ENCODE measurements around the gene PHLDB1.

PHLDB1 gene

DNA sequence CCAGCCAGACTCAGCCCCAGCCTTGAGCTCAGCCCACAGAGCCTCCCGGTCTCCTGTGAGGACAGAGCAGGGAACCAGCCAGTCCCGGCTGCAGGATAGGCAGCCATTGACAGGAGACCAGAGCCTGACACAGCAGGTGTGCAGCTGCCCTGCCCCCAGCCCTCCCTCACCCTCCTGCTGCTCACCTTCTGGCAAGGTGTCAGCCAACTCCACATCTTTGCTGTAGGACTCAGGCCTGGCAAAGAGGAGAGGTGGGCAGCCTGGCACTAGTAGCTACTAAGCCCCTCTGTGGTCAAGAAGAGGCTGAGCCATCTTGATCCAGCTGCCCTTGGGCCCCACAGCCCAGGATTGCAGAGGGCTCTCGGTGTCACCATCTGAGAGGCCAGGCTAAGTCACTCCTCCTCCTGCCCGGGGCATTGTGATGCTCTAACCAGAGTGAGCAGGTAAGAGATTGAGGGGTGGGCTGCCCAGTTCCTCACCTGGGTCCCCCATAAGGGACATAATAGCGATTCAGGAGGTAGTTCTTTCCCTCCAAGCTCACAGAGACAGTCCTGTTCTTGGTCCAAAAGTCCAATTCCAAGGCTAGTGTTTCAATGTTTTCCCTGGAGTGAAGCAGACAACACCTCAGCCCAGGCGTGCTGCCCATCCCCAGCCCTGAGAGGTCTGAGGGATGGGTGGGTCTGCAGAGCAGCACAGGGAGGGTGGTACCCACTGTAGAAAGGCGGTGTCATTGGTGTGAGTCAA, 53.4 kb downstream of the PHLDB1 start:
- no peak for DNase-seq (ENCODE audit: low read depth)
- no peak for TF ChIP-seq CTCF (IDR thresholded peaks at IDR 0.05; ENCODE audit: low read length, missing control alignments)
- no peak overlapping the region for H3K4me3 ChIP-seq (replicated peaks; ENCODE audit: low read depth, low read length)

GRCh38 chr11:118661425-118662301, 54.2 kb downstream of the PHLDB1 start:
- TF ChIP-seq CTCF (IDR thresholded peaks at IDR 0.05; ENCODE audit: low read length, missing control alignments): no peak
- no peak overlapping the region for H3K4me3 ChIP-seq (replicated peaks; ENCODE audit: low read depth, low read length)

GRCh38 chr11:118662401-118663271, 55.2 kb downstream of the PHLDB1 start:
- no peak overlapping the region for H3K4me3 ChIP-seq (replicated peaks; ENCODE audit: low read depth, low read length)
- TF ChIP-seq CTCF (IDR thresholded peaks at IDR 0.05; ENCODE audit: low read length, missing control alignments): no peak
- DNase-seq (ENCODE audit: low read depth): no peak

More at GRCh38 chr11:118661425-118662301, 54.2 kb downstream of the PHLDB1 start:
- no peak for DNase-seq (ENCODE audit: low read depth)

GRCh38 chr11:118663381-118663780, 56.0 kb downstream of the PHLDB1 start:
- H3K4me3 ChIP-seq (replicated peaks; ENCODE audit: low read depth, low read length): no peak overlapping the region
- DNase-seq (ENCODE audit: low read depth): no peak
- no peak for TF ChIP-seq CTCF (IDR thresholded peaks at IDR 0.05; ENCODE audit: low read length, missing control alignments)

- H3K4me3 ChIP-seq (replicated peaks; ENCODE audit: low read depth, low read length): no peak overlapping the region
- DNase-seq (ENCODE audit: low read depth): no peak
- no peak for TF ChIP-seq CTCF (IDR thresholded peaks at IDR 0.05; ENCODE audit: low read length, missing control alignments)
Observed at GRCh38 chr11:118663902-118664301, 56.5 kb downstream of the PHLDB1 start.

GRCh38 chr11:118666371-118666770, 59.0 kb downstream of the PHLDB1 start:
- DNase-seq (ENCODE audit: low read depth): no peak
- H3K4me3 ChIP-seq (replicated peaks; ENCODE audit: low read depth, low read length): no peak overlapping the region
- TF ChIP-seq CTCF (IDR thresholded peaks at IDR 0.05; ENCODE audit: low read length, missing control alignments): no peak
